ENCODE data around the gene GOPC.
A peak's percentile ranks its signal among the peaks of the same experiment; 100 is the strongest.

The GOPC gene

DNA sequence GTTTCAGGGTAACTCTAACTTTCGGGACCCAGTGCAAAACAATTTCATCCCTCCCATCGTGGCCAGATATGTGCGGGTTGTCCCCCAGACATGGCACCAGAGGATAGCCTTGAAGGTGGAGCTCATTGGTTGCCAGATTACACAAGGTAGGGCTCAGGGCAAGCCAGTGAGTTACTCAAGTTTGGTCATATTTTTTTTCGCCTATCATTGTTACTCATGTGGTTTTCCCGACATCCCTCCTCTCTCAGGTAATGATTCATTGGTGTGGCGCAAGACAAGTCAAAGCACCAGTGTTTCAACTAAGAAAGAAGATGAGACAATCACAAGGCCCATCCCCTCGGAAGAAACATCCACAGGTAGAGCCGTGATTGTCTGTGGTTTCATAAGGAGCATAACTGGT, 61.6 kb downstream of the GOPC start:
- TF ChIP-seq, protein P1, sequence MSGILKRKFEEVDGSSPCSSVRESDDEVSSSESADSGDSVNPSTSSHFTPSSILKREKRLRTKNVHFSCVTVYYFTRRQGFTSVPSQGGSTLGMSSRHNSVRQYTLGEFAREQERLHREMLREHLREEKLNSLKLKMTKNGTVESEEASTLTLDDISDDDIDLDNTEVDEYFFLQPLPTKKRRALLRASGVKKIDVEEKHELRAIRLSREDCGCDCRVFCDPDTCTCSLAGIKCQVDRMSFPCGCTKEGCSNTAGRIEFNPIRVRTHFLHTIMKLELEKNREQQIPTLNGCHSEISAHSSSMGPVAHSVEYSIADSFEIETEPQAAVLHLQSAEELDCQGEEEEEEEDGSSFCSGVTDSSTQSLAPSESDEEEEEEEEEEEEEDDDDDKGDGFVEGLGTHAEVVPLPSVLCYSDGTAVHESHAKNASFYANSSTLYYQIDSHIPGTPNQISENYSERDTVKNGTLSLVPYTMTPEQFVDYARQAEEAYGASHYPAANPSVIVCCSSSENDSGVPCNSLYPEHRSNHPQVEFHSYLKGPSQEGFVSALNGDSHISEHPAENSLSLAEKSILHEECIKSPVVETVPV (CRISPR knock-in tag; IDR thresholded peaks at IDR 0.05) = no peak
- TF ChIP-seq ZC3H10 (CRISPR knock-in tag; IDR thresholded peaks at IDR 0.05) (no peak), GLIS3 (CRISPR knock-in tag; IDR thresholded peaks at IDR 0.05) (no peak), PPARA (CRISPR knock-in tag; IDR thresholded peaks at IDR 0.05; ENCODE audit: borderline replicate concordance) (no peak), TSHZ2 (CRISPR knock-in tag; IDR thresholded peaks at IDR 0.05) (no peak), TOX (CRISPR knock-in tag; IDR thresholded peaks at IDR 0.05; ENCODE audit: borderline replicate concordance) (no peak), CSDC2 (CRISPR knock-in tag; IDR thresholded peaks at IDR 0.05) (no peak), TCF4 (CRISPR knock-in tag; IDR thresholded peaks at IDR 0.05; ENCODE audit: borderline replicate concordance) (no peak), OSR1 (CRISPR knock-in tag; IDR thresholded peaks at IDR 0.05) (no peak), SNAI2 (CRISPR knock-in tag; IDR thresholded peaks at IDR 0.05) (no peak), RARB (CRISPR knock-in tag; IDR thresholded peaks at IDR 0.05) (no peak), ESRRG (CRISPR knock-in tag; IDR thresholded peaks at IDR 0.05) (no peak), PATZ1 (CRISPR knock-in tag; IDR thresholded peaks at IDR 0.05; ENCODE audit: borderline replicate concordance) (no peak), POU6F1 (CRISPR knock-in tag; IDR thresholded peaks at IDR 0.05; ENCODE audit: borderline replicate concordance, low read depth) (no peak), ZFP3 (CRISPR knock-in tag; IDR thresholded peaks at IDR 0.05) (no peak), ZNF8 (CRISPR knock-in tag; IDR thresholded peaks at IDR 0.05) (no peak), ZFP30 (CRISPR knock-in tag; IDR thresholded peaks at IDR 0.05) (no peak)
- ATAC-seq = no peak

DNA sequence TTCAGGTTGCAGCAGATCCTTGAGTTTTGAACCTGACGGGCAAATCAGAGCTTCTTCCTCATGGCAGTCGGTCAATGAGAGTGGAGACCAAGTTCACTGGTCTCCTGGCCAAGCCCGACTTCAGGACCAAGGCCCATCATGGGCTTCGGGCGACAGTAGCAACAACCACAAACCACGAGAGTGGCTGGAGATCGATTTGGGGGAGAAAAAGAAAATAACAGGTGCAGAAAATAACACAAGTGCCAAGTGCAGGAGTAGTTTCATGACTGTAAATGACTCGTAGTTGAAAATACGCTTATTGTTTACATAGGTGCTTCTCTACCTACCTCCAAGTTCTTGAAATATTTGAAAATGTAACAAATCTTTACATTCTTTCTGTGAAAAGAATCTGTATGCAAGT, 63.7 kb downstream of the GOPC start:
- no peak for TF ChIP-seq ZFP30 (CRISPR knock-in tag; IDR thresholded peaks at IDR 0.05)
- ATAC-seq = no peak

GRCh38 chr6:117536317-117536716, 66.0 kb downstream of the GOPC start:
- peak; percentile 41 for ATAC-seq

DNA sequence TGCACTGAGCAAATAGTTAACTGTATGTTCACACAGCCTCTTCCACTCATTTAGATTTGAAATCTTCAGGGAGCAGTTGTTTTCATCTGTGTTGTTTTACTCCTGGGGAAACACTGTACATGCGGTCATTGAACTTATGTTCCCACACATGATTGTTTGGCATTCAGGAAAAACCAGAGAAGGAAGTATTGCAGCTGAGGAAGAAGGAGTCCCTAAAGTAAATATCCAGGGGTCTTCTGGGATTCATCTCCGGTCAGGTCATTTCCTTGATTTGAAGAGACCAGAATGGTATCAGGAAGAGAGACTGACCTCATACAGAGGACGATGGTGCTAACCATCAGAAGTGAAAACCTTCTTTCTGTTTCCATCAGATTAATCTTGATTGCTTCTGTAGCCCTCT, 67.3 kb downstream of the GOPC start:
- no peak for ATAC-seq
- TF ChIP-seq OSR1 (CRISPR knock-in tag; IDR thresholded peaks at IDR 0.05) = no peak
- TF ChIP-seq, protein P1 (CRISPR knock-in tag; IDR thresholded peaks at IDR 0.05) = no peak

More at GRCh38 chr6:117536317-117536716, 66.0 kb downstream of the GOPC start:
- TF ChIP-seq TCF4 (CRISPR knock-in tag; IDR thresholded peaks at IDR 0.05; ENCODE audit: borderline replicate concordance) (no peak), OSR1 (CRISPR knock-in tag; IDR thresholded peaks at IDR 0.05) (no peak), GLIS3 (CRISPR knock-in tag; IDR thresholded peaks at IDR 0.05) (no peak)
- TF ChIP-seq, protein P1 (CRISPR knock-in tag; IDR thresholded peaks at IDR 0.05) = no peak
